GM12891 (cell line): ENCODE results near the gene ZNF121.

Experiments
- POLR2A ChIP-seq: IDR thresholded peaks from 2 replicates; pipeline ENCODE4 v1.6.1; 2011; ENCODE audit warnings: low read depth, low read length, control low read depth
- POLR2AphosphoS5 ChIP-seq: IDR thresholded peaks from 2 replicates; pipeline ENCODE4 v1.6.1; 2011; ENCODE audit warnings: low read depth, low read length, control low read depth
- TAF1 ChIP-seq: IDR thresholded peaks from 2 replicates; pipeline ENCODE4 v1.6.1; 2011; ENCODE audit warnings: low read depth, low read length, control low read depth

DNA sequence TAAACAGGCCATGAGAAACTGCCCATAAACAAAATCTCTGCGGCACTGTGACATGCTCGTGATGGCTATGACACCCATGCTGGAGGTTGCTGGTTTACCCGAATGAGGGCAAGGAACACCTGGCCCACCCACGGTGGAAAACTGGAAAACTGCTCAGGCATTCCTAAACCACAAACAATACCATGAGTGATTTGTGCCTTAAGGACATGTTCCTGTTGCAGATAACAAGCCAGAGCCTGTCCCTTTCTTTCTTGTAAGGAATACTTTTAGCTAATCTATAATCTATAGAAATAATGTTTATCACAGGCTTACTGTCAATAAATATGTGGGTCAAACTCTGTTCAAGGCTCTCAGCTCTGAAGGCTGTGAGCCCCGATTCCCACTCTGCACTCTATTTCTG is 24.6 kb upstream of the ZNF121 start:
- no peak for TF ChIP-seq POLR2AphosphoS5
- TF ChIP-seq POLR2A: no peak
- TF ChIP-seq TAF1: no peak
